BE2C (cell line): ENCODE results near the gene LYG1. TPM values are rescaled to one million over a fixed set of nuclear protein-coding genes. Genes with fewer than 3 reads are reported as not detected.
"Not testable (repeated sequence)": the region's sequence is repeated elsewhere in the genome, so short reads cannot be mapped to it uniquely, and the experiment has no call there.

Experiments
- DNase-seq: peaks from one replicate; pipeline ENCODE4 v3.0.0-alpha.2; 2020
- H3K27me3 ChIP-seq: fragments of 250-450 bp; sonication (Bioruptor Pico); 2 replicates; pipeline ENCODE4 v1.5.1; 2020; ENCODE audit warnings: mild to moderate bottlenecking
- H3K36me3 ChIP-seq: fragments of 250-450 bp; sonication (Bioruptor Pico); 2 replicates; pipeline ENCODE4 v1.5.1; 2020; ENCODE audit warnings: mild to moderate bottlenecking
- H3K4me1 ChIP-seq: fragments of 250-450 bp; sonication (Bioruptor Pico); 2 replicates; pipeline ENCODE4 v1.5.1; 2020
- H3K4me3 ChIP-seq: 2 replicates; pipeline ENCODE4 v1.5.1; 2011; ENCODE audit warnings: low read depth, low read length
- H3K9me3 ChIP-seq: fragments of 250-450 bp; sonication (Bioruptor Pico); 2 replicates; pipeline ENCODE4 v1.5.1; 2020
- polyA plus RNA-seq: library from polyadenylated mRNA; unstranded; fragments of >200 nt; gene quantifications from one replicate; pipeline ENCODE4 v1.2.1, GENCODE V29; 2012; ENCODE audit warnings: low read depth, missing spikeins; ENCODE audit not compliant: insufficient read length, insufficient read depth
- TF ChIP-seq, protein P1 (sequence below): IDR thresholded peaks from 2 replicates; pipeline ENCODE4 v1.5.1; 2012; ENCODE audit warnings: mild to moderate bottlenecking, low read depth, low read length

The LYG1 gene
- polyA plus RNA-seq, result 0.74 TPM

DNA sequence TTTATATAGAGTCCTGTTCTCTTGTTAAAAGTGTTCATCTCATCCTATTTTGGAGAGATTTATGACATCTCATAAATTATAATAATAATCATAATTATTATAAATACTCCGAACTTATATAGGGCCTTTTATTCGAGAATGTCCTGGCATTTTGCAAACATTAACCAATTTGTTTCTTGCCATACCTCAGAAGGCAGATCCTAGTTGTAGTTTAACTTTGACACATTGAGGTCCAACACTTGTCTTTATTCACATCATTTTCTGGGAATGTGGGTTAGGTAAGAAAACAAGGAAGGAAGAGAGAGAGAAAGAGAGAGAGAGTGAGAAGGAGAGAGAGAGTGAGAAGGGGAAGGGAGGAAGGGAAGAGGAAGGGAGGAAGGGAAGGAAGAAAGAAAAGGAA lies at the start of gene LYG1:
Gene LYG1 (minus strand): TSS at position 101 of the 400 bp plus-strand sequence. CDS start 5,527 bp downstream, outside the sequence.
- H3K9me3 ChIP-seq, DNase-seq, H3K4me3 ChIP-seq, H3K36me3 ChIP-seq, H3K4me1 ChIP-seq, H3K27me3 ChIP-seq: not testable (repeated sequence)

DNA sequence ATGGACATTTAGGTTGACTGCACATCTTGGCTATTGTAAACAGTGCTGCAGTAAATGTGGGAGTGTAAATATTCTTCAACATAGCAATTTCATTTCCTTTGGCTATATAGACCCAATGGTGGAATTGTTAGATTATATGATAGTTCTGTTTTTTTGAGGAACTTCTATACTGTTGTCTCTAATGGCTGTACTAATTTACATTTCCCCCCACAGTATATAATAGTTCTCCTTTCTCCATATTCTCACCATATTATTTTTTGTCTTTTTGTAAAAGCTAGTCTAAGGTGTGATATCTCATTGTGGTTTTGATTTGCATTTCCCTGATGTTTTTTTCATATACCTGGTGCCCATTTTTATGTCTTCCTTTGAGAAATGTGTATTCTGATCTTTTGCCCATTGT lies 49.2 kb upstream of the LYG1 start:
- Histone ChIP-seq H3K4me3 (no peak overlapping the region), H3K4me1 (no peaks in the 10 kb centered on the region), H3K27me3 (no peaks in the 10 kb centered on the region), H3K36me3 (no peaks in the 10 kb centered on the region), H3K9me3 (no peaks in the 10 kb centered on the region)
- no peak for DNase-seq
- TF ChIP-seq, protein P1, sequence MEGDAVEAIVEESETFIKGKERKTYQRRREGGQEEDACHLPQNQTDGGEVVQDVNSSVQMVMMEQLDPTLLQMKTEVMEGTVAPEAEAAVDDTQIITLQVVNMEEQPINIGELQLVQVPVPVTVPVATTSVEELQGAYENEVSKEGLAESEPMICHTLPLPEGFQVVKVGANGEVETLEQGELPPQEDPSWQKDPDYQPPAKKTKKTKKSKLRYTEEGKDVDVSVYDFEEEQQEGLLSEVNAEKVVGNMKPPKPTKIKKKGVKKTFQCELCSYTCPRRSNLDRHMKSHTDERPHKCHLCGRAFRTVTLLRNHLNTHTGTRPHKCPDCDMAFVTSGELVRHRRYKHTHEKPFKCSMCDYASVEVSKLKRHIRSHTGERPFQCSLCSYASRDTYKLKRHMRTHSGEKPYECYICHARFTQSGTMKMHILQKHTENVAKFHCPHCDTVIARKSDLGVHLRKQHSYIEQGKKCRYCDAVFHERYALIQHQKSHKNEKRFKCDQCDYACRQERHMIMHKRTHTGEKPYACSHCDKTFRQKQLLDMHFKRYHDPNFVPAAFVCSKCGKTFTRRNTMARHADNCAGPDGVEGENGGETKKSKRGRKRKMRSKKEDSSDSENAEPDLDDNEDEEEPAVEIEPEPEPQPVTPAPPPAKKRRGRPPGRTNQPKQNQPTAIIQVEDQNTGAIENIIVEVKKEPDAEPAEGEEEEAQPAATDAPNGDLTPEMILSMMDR, result no peak

DNA sequence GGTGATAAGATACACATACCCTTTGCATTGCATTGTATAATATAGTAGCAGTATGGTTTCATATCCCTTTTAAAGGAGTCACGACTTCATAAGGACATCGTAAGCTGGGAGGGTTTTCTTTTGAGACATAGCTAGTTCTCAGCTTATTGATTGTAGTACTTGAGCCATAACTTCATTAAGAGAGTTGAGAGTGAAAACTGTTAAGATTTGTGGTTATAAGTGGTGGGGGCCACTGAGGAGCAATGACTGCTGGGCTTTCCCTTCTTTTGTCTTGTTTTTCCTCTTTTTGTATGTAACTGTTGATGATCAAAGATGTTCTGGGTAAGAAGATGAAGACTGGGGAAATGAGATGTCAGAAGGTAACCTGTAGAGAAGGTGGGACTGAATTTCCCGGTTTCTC lies 47.2 kb upstream of the LYG1 start:
- TF ChIP-seq, protein P1, result no peak
- H3K9me3 ChIP-seq, result no peaks in the 10 kb centered on the region
- H3K36me3 ChIP-seq, result no peaks in the 10 kb centered on the region
- no peak for DNase-seq
- no peak overlapping the region for H3K4me3 ChIP-seq
- no peaks in the 10 kb centered on the region for H3K4me1 ChIP-seq
- no peaks in the 10 kb centered on the region for H3K27me3 ChIP-seq

DNA sequence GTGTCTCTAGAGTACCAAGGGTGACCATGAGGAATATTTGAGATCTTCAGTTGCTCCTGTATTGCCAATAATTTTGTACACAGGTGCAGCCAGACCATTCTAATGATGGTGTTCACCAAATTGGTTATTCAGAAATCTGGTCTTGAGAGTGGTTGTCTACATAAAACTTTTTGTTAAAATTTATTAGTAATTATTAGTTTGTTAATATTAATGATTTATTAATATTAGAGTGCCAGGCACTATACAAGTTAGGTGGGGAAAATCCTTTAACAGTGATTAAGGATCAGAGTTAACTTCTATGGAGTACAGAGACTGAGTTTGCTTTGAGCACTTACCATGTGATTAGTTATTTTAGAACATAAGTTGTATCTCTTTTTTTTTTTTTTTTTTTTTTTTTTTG lies 45.2 kb upstream of the LYG1 start:
- DNase-seq, result no peak
- no peak overlapping the region for H3K4me3 ChIP-seq
- H3K27me3 ChIP-seq, result no peaks in the 10 kb centered on the region
- TF ChIP-seq, protein P1, result no peak
- no peaks in the 10 kb centered on the region for H3K4me1 ChIP-seq
- H3K36me3 ChIP-seq, result no peaks in the 10 kb centered on the region
- no peaks in the 10 kb centered on the region for H3K9me3 ChIP-seq

DNA sequence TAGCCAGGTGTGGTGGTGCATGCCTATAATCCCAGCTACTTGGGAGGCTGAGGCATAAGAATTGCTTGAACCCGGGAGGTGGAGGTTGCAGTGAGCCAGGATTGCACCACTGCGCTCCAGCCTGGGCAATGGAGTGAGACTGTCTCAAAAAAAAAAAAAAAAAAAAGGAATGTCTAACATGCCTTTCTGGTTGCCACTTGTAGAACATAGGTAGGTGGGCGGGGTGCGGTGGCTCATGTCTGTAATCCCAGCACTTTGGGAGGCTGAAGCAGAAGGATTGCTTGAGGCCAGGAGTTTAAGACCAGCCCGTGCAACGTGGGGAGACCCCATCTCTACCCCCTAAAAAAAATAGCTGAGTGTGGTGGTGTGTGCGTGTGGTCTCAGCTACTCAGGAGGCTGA lies 44.4 kb upstream of the LYG1 start:
- H3K9me3 ChIP-seq, H3K4me3 ChIP-seq, DNase-seq, H3K27me3 ChIP-seq, H3K36me3 ChIP-seq, H3K4me1 ChIP-seq: not testable (repeated sequence)

DNA sequence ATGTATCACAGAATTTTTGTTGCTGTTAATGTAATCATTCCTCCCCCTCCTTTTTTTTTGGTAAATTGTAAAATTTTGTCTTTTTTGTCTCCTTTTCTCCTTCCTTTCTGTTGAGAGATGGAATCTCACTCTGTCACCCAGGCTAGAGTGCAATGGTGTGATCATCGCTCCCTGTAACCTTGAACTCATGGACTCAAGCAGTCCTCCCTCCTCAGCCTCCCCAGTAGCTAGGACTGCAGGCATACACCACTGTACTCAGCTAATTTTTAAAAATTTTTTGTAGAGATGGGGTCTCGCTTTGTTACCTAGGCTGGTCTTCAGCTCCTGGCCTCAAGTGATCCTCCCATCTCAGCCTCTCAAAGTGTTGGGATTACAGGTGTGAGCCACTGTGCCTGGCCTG lies 41.5 kb upstream of the LYG1 start:
- no peaks in the 10 kb centered on the region for H3K4me1 ChIP-seq
- H3K9me3 ChIP-seq, result no peaks in the 10 kb centered on the region
- TF ChIP-seq, protein P1, result no peak
- H3K36me3 ChIP-seq, result no peaks in the 10 kb centered on the region
- no peak overlapping the region for H3K4me3 ChIP-seq
- no peak for DNase-seq
- H3K27me3 ChIP-seq, result no peaks in the 10 kb centered on the region

DNA sequence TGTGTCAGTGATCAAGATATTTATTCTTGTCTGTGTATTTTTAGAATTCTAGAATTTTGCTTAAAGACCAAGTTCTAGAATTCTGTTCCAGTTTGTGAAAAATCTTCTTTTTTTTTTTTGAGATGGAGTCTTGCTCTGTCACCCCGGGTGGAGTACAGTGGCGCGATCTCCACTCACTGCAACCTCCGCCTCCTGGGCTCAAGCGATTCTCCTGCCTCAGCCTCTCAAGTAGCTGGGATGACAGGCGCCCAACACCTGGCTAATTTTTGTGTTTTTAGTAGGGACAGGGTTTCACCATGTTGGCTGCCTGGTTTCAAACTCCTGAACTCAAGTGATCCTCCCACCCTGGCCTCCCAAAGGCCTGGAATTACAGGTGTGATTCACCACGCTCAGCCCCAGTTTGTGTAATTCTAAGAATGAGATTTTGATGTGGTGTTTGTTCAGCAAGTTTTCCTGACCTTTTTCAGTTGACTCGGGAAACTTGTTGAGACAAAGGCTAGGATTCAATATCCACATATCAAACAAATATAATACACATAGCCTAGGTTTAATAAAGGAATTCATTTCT lies 39.8 kb upstream of the LYG1 start:
- H3K9me3 ChIP-seq, result no peaks in the 10 kb centered on the region
- no peaks in the 10 kb centered on the region for H3K4me1 ChIP-seq
- TF ChIP-seq, protein P1, result no peak
- no peak for DNase-seq
- no peaks in the 10 kb centered on the region for H3K27me3 ChIP-seq
- no peak overlapping the region for H3K4me3 ChIP-seq
- H3K36me3 ChIP-seq, result no peaks in the 10 kb centered on the region
